Activated CD4-positive, alpha-beta T cell treated with anti-CD3 and anti-CD28 coated beads for 36 hours (primary cell): ENCODE measurements around the gene DDX23. TPM values are rescaled to one million over a fixed set of nuclear protein-coding genes. Genes with fewer than 3 reads are reported as not detected.
"Not testable (repeated sequence)": the region's sequence is repeated elsewhere in the genome, so short reads cannot be mapped to it uniquely, and the experiment has no call there.

ENCODE experiments used
- ATAC-seq: fragments of 200-7000 bp; cut with Tn5 transposase; one replicate; pipeline ENCODE4 v1.10.0; 2021; ENCODE audit warnings: mild to moderate bottlenecking, moderate library complexity
- CTCF ChIA-PET: fragments of 350-600 bp; sonication (Branson Sonifier 250); formaldehyde crosslinking; loops from one replicate; lab custom pipeline; 2021; ENCODE audit warnings: antibody characterized with exemption; lab: Charles Lee
- POLR2A ChIA-PET: fragments of 350-600 bp; sonication (Branson Sonifier 250); formaldehyde crosslinking; loops from one replicate; lab custom pipeline; 2021; ENCODE audit warnings: antibody characterized with exemption, inconsistent platforms; lab: Charles Lee
- DNase-seq: peaks from one replicate; pipeline ENCODE4 v3.0.0-alpha.2; 2020
- H3K27ac Mint-ChIP-seq: one replicate; pipeline ENCODE4 v1.8.0; 2021; ENCODE audit warnings: mixed read lengths
- H3K27me3 Mint-ChIP-seq: one replicate; pipeline ENCODE4 v1.8.0; 2021; ENCODE audit warnings: mixed read lengths
- H3K36me3 Mint-ChIP-seq: one replicate; pipeline ENCODE4 v1.8.0; 2021; ENCODE audit warnings: low read depth, mixed read lengths
- H3K4me1 Mint-ChIP-seq: one replicate; pipeline ENCODE4 v1.8.0; 2021; ENCODE audit warnings: mixed read lengths
- H3K4me3 Mint-ChIP-seq: one replicate; pipeline ENCODE4 v1.8.0; 2021; ENCODE audit warnings: mild to moderate bottlenecking, moderate library complexity, mixed read lengths
- H3K9me3 Mint-ChIP-seq: one replicate; pipeline ENCODE4 v1.8.0; 2021; ENCODE audit warnings: low read depth, mixed read lengths
- intact Hi-C, 2 experiments: fragments of 100-400 bp; cut with DNase I in 1 of 2; cut with micrococcal nuclease in 1 of 2; formaldehyde crosslinking; loops; one replicate each; pipeline versions ENCODE4 v1.14.2 to v1.15.1; 2022 to 2024; cut with DNase I, micrococcal nuclease
- total RNA-seq, 2 experiments: library from RNA; stranded (reverse); gene quantifications; one replicate each; pipeline ENCODE4 v1.2.3, GENCODE V29; 2021

DDX23 gene
- total RNA-seq, 2 experiments from 2014 or later, result 115 to 120 TPM

DNA sequence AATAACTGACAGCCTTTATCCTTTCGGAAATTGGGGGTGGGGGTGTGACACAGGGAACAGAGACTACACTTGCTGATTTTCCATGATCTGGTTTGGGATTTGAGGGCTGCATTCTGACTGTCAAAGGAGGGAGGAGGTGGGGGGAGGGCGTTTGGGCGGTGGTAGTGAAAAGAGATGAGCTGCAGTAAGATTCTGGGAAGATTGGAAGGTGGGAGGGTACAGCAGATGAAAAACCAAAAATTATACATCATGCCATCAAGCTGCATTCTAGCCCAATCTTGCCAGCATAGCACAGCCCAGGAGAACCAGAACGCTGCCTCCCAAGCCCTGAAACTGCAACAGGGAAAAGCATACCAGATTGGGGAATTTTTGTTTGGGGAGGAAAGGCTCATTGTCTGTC lies 11.3 kb upstream of the DDX23 start:
- Mint-ChIP-seq H3K27me3 (peaks cover 33% of the 10 kb centered on the region), H3K36me3 (peaks cover 2% of the 10 kb centered on the region), H3K4me1 (peaks cover 24% of the 10 kb centered on the region), H3K4me3 (no peak overlapping the region), H3K9me3 (no peaks in the 10 kb centered on the region), H3K27ac (no peak overlapping the region)
- ChIA-PET CTCF (interaction anchor here (1.4 kb wide), 1 partner anchor 10 kb away, joined by 5 read pairs; no protein-coding TSS in a partner anchor), POLR2A (interaction anchor here (0.6 kb wide), 1 partner anchor 14 kb away, joined by 3 read pairs; no protein-coding TSS in a partner anchor)
- intact Hi-C loops, result no loop called here
- DNase-seq (no peak), ATAC-seq (no peak)

DNA sequence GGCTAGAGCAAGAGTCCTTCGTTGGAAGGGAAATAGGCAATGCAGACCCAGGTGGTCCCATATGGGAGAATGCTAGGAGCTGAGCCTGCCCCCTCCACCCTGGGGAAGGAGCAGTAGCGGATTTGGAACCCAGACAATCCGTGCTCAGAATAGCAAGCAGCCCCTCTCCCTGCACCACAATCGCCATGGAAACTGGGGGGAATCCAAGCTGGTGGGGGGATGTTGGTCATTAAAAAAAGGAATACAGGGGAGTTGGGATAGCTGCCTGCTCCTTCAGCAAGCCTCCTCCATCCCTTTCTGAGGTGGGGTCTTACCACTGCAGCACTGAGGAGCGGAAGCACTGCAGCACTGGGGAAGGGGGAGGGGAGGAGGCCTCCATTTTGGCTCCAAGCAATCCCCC lies 10.8 kb upstream of the DDX23 start:
- POLR2A ChIA-PET, result no interaction called here
- Mint-ChIP-seq H3K4me1 (peaks cover 24% of the 10 kb centered on the region), H3K9me3 (no peaks in the 10 kb centered on the region), H3K36me3 (peaks cover 2% of the 10 kb centered on the region), H3K27ac (no peak overlapping the region), H3K27me3 (peaks cover 33% of the 10 kb centered on the region), H3K4me3 (no peak overlapping the region)
- CTCF ChIA-PET, result interaction anchor here (0.6 to 1.4 kb wide), 4 partner anchors 10 to 43 kb away, joined by 3 to 5 read pairs (median 4); partner anchors contain the start of gene DDX23
- intact Hi-C loops, result no loop called here
- DNase-seq (no peak), ATAC-seq (no peak)

DNA sequence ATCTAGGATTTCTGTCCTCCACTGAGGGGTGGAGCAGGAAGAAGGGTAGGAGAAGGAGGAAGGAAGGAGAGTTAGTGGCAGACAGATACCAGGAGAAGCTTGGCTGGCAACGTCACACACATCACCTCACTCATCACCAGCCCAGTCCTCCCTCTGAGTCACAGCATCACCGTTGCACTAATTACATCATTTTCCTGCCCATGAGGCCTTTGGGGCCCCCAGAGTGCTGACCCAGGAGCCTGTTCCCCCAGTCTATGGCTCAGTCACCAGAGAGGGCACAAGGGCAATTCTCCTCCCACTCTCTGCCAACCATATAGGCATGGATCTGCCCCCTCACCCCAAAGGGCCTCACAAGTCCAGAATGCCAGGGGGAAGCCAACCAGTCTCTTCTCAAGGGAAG lies 9.1 kb upstream of the DDX23 start:
- no peak overlapping the region for H3K27ac Mint-ChIP-seq
- H3K9me3 Mint-ChIP-seq, result no peaks in the 10 kb centered on the region
- H3K4me3 Mint-ChIP-seq, result no peak overlapping the region
- CTCF ChIA-PET, result interaction anchor here (0.5 to 1.2 kb wide), 3 partner anchors 29 to 123 kb away, joined by 3 read pairs; no protein-coding TSS in a partner anchor
- ATAC-seq (no peak), DNase-seq (peak; percentile 28)
- peaks cover 33% of the 10 kb centered on the region for H3K27me3 Mint-ChIP-seq
- peaks cover 2% of the 10 kb centered on the region for H3K36me3 Mint-ChIP-seq
- POLR2A ChIA-PET, result no interaction called here
- intact Hi-C loops, result no loop called here
- H3K4me1 Mint-ChIP-seq, result peaks cover 22% of the 10 kb centered on the region

DNA sequence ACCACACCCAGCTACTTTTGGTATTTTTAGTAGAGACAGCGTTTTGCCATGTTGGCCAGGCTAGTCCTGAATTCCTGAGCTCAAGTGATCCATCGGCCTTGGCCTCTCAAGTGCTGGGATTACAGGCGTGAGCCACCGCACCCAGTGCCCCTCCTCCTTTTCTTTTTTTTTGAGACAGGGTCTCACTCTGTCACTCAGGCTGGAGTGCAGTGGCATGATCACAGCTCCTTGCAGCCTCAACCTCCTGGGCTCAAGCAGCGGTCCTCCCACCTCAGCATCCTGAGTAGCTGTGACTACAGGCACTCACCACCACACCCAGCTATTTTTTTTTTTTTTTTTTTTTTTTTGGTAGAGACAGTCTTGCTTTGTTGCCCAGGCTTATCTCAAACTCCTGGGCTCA lies 8.3 kb upstream of the DDX23 start:
- H3K9me3 Mint-ChIP-seq, H3K36me3 Mint-ChIP-seq, intact Hi-C loops, DNase-seq, ATAC-seq, H3K27ac Mint-ChIP-seq, H3K4me3 Mint-ChIP-seq: not testable (repeated sequence)
- CTCF ChIA-PET, result interaction anchor here (0.5 to 1.7 kb wide), 4 partner anchors 13 to 193 kb away, joined by 3 to 8 read pairs (median 4); no protein-coding TSS in a partner anchor
- POLR2A ChIA-PET, result interaction anchor here (0.6 to 0.7 kb wide), 3 partner anchors 32 to 933 kb away, joined by 3 to 14 read pairs (median 4); partner anchors contain the start of gene FKBP11
- peaks cover 17% of the 10 kb centered on the region for H3K4me1 Mint-ChIP-seq
- H3K27me3 Mint-ChIP-seq, result peaks cover 33% of the 10 kb centered on the region

GRCh38 chr12:48859607-48860006 lies 7.6 kb upstream of the DDX23 start:
- peaks cover 28% of the 10 kb centered on the region for H3K27me3 Mint-ChIP-seq
- intact Hi-C loops, result no loop called here
- peaks cover 2% of the 10 kb centered on the region for H3K36me3 Mint-ChIP-seq
- ATAC-seq (no peak), DNase-seq (no peak)
- no peaks in the 10 kb centered on the region for H3K9me3 Mint-ChIP-seq
- POLR2A ChIA-PET, result interaction anchor here (0.7 kb wide), 2 partner anchors 66 to 932 kb away, joined by 4 to 14 read pairs; partner anchors contain the start of gene FKBP11
- H3K4me3 Mint-ChIP-seq, result no peak overlapping the region
- CTCF ChIA-PET, result interaction anchor here (1.1 to 1.7 kb wide), 3 partner anchors 13 to 30 kb away, joined by 4 to 8 read pairs (median 4); no protein-coding TSS in a partner anchor
- H3K4me1 Mint-ChIP-seq, result peaks cover 11% of the 10 kb centered on the region
- H3K27ac Mint-ChIP-seq, result no peak overlapping the region

DNA sequence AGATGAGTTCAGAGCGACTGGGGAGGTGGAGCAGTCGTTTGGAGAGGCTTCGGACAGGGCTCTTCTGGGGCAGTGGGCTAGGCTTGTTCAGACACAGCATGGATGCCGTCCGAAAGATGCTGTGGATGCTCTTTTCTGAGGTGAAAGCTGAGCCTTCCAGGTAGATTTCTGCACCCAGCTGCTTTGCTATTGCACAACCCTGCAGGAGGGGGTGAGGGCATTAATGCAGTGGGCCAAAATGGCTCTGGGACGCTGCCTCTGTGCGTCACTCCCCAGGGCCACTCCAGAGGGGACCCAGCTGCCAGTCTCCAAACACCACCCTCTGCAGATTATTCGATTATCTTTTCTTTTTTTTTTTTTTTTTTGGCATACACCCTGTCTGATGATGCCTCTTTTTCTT lies 6.1 kb upstream of the DDX23 start:
- intact Hi-C loops, result no loop called here
- H3K27ac Mint-ChIP-seq, result no peak overlapping the region
- POLR2A ChIA-PET, result interaction anchor here (0.7 kb wide), 1 partner anchor 178 kb away, joined by 7 read pairs; no protein-coding TSS in a partner anchor
- H3K9me3 Mint-ChIP-seq, result no peaks in the 10 kb centered on the region
- CTCF ChIA-PET, result interaction anchor here (0.6 to 2.9 kb wide), 3 partner anchors 25 to 50 kb away, joined by 3 to 20 read pairs (median 4); no protein-coding TSS in a partner anchor
- peaks cover 13% of the 10 kb centered on the region for H3K27me3 Mint-ChIP-seq
- ATAC-seq, result no peak
- peaks cover 7% of the 10 kb centered on the region for H3K4me1 Mint-ChIP-seq
- DNase-seq, result no peak
- H3K4me3 Mint-ChIP-seq, result no peak overlapping the region
- H3K36me3 Mint-ChIP-seq, result peaks cover 2% of the 10 kb centered on the region

DNA sequence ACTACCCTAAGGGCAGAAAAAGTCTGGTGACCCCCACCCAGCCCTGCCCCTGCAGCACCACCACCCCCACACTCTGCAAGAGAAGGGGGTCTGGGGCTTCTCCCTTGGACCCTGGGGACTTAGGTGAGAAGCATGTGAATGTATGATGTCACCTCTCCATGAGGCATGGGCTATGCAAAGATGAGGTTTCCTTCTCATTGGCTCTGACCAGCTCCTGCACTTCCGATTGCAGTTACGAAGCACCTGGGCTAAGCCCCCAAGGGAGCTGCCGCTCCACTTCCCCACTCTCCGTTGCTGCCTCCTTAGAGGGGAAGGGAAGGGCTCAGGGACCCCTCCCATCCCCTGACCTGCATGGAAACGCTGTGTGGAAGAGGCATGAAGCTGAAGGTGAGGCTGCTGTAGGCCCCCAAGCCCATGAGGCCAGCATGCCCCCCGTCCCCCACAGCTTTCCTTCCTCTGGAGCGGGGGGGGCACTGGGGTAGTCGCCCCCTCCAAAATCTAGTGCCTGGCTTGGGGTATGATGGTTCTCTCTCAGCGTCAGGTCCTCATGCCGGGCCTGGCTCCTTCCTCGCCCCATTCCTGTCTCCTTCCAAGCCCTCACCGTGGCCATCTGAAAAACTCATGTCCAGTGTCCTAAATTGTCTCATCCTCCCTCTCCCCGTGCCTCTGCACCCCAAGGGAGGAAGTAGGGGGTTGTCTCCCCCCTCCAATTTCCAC lies 5.5 kb upstream of the DDX23 start:
- peaks cover 2% of the 10 kb centered on the region for H3K36me3 Mint-ChIP-seq
- H3K27me3 Mint-ChIP-seq, result peaks cover 9% of the 10 kb centered on the region
- no peak overlapping the region for H3K4me3 Mint-ChIP-seq
- no peak for DNase-seq
- H3K9me3 Mint-ChIP-seq, result no peaks in the 10 kb centered on the region
- H3K4me1 Mint-ChIP-seq, result peaks cover 12% of the 10 kb centered on the region
- intact Hi-C loops, result no loop called here
- ATAC-seq, result no peak
- ChIA-PET CTCF (interaction anchor here (0.6 to 2.9 kb wide), 3 partner anchors 33 to 1374 kb away, joined by 3 to 20 read pairs (median 3); no protein-coding TSS in a partner anchor), POLR2A (interaction anchor here (1.5 kb wide), 1 partner anchor 9 kb away, joined by 5 read pairs; the partner anchor contains the start of gene RND1)
- no peak overlapping the region for H3K27ac Mint-ChIP-seq

GRCh38 chr12:48856379-48856778 lies 4.4 kb upstream of the DDX23 start:
- DNase-seq, result no peak
- intact Hi-C loops, result no loop called here
- ChIA-PET CTCF (interaction anchor here (0.7 to 2.9 kb wide), 5 partner anchors 9 to 132 kb away, joined by 3 to 20 read pairs (median 3); partner anchors contain the start of genes RND1 and WNT1), POLR2A (interaction anchor here (1.5 kb wide), 1 partner anchor 10 kb away, joined by 5 read pairs; the partner anchor contains the start of gene RND1)
- Mint-ChIP-seq H3K27ac (no peak overlapping the region), H3K9me3 (no peaks in the 10 kb centered on the region), H3K4me3 (no peak overlapping the region), H3K4me1 (peaks cover 12% of the 10 kb centered on the region), H3K27me3 (no peaks in the 10 kb centered on the region), H3K36me3 (peaks cover 4% of the 10 kb centered on the region)
- ATAC-seq, result no peak

DNA sequence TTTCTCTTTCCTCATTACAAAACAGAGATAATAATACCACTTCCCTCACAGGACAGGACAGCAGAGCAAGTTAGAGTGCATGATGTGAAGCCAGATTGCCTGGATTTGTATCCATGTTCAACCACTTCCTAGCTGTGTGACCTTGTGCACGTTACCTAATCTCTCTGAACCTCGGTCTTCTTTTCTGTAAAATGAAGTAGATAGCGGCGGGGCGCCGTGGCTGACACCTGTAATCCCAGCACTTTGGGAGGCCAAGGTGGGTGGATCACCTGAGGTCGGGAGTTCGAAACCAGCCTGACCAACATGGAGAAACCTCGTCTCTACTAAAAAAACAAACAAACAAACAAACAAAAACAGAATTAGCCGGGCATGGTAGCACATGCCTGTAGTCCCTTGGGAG lies 3.0 kb upstream of the DDX23 start:
- POLR2A ChIA-PET, DNase-seq, H3K27ac Mint-ChIP-seq, H3K4me3 Mint-ChIP-seq, H3K27me3 Mint-ChIP-seq, H3K9me3 Mint-ChIP-seq, ATAC-seq: not testable (repeated sequence)
- H3K36me3 Mint-ChIP-seq, result peaks cover 16% of the 10 kb centered on the region
- CTCF ChIA-PET, result interaction anchor here (0.7 to 5.3 kb wide), 6 partner anchors 29 to 140 kb away, joined by 3 to 63 read pairs (median 16); partner anchors contain the start of gene WNT1
- H3K4me1 Mint-ChIP-seq, result peaks cover 20% of the 10 kb centered on the region
- intact Hi-C loops, result loop anchor here in 1 of 2 experiments (5.0 kb wide), 1 partner anchor 142 kb away; the partner anchor contains the start of gene DDN

GRCh38 chr12:48854488-48854887 lies 2.5 kb upstream of the DDX23 start:
- ChIA-PET CTCF (interaction anchor here (0.7 to 5.5 kb wide), 14 partner anchors 12 to 140 kb away, joined by 3 to 152 read pairs (median 24); partner anchors contain the start of genes RND1 and WNT1), POLR2A (no interaction called here)
- peaks cover 21% of the 10 kb centered on the region for H3K36me3 Mint-ChIP-seq
- H3K4me3 Mint-ChIP-seq, result no peak overlapping the region
- H3K27me3 Mint-ChIP-seq, result no peaks in the 10 kb centered on the region
- intact Hi-C loops, result loop anchor here in 1 of 2 experiments (5.0 kb wide), 1 partner anchor 143 kb away; the partner anchor contains the start of gene DDN
- peaks cover 24% of the 10 kb centered on the region for H3K4me1 Mint-ChIP-seq
- no peak overlapping the region for H3K27ac Mint-ChIP-seq
- no peaks in the 10 kb centered on the region for H3K9me3 Mint-ChIP-seq
- DNase-seq (no peak), ATAC-seq (no peak)
